Tibial nerve (tissue), 4 donors: ENCODE results near the gene PTMS. TPM values are rescaled to one million over a fixed set of nuclear protein-coding genes. Genes with fewer than 3 reads are reported as not detected.

Experiments
- DNase-seq, 2 donors: peaks; one replicate each; pipeline ENCODE4 v3.0.0-alpha.2; 2019; ENCODE audit warnings: low spot score in 2 of 2
- H3K27ac ChIP-seq, 4 donors: fragments of 200-600 bp; sonication (generic) in 3 of 4; one replicate each; pipeline ENCODE4 v1.5.1; 2017 to 2019; ENCODE audit warnings: mild to moderate bottlenecking in 1 of 4
- H3K27me3 ChIP-seq, 2 donors: fragments of 200-600 bp; sonication (generic) in 1 of 2; one replicate each; pipeline versions ENCODE4 v1.5.1 to v1.6.0; 2017 to 2019
- H3K36me3 ChIP-seq, 3 donors: fragments of 200-600 bp; sonication (generic); one replicate each; pipeline ENCODE4 v1.5.1; 2018 to 2019
- H3K4me1 ChIP-seq, 4 donors: fragments of 200-600 bp; sonication (generic) in 3 of 4; one replicate each; pipeline ENCODE4 v1.5.1; 2017 to 2019
- H3K4me3 ChIP-seq, 4 donors: fragments of 200-600 bp; sonication (generic) in 3 of 4; one replicate each; pipeline ENCODE4 v1.5.1; 2017 to 2019; ENCODE audit warnings: mild to moderate bottlenecking in 1 of 4, moderate library complexity in 1 of 4
- H3K9me3 ChIP-seq, 4 donors: fragments of 200-600 bp; sonication (generic) in 3 of 4; one replicate each; pipeline ENCODE4 v1.5.1; 2017 to 2019
- EP300 ChIP-seq, 2 donors: sonication (generic); formaldehyde crosslinking; IDR thresholded peaks; one replicate each; pipeline ENCODE4 v1.6.1; 2017; ENCODE audit warnings: antibody characterized with exemption in 2 of 2, mild to moderate bottlenecking in 1 of 2
- POLR2A ChIP-seq, 2 donors: fragments of 450-650 bp; IDR thresholded peaks; one replicate each; pipeline ENCODE4 v1.6.1; 2017; ENCODE audit warnings: antibody characterized with exemption in 2 of 2, mild to moderate bottlenecking in 2 of 2, moderate library complexity in 2 of 2
- WGBS, 2 donors: methylation state at CpG; one replicate each; pipeline ENCODE4 v1.1.5; 2018; 5-methylcytosine and 5-hydroxymethylcytosine counted together
- total RNA-seq, 4 donors: library from RNA; depleted of rRNA; stranded (reverse); fragments of >200 nt; gene quantifications; one replicate each; pipeline ENCODE4 v1.1.0, GENCODE V29; 2016
- TF ChIP-seq, protein P1 (sequence below), 5 experiments: fragments of 200-600 bp in 3 of 5; fragments of 450-650 bp in 2 of 5; sonication (generic) in 3 of 5; IDR thresholded peaks; one replicate each; pipeline ENCODE4 v1.5.1; 2016 to 2019; ENCODE audit warnings: antibody characterized with exemption in 5 of 5, mild to moderate bottlenecking in 3 of 5, moderate library complexity in 2 of 5

Gene PTMS
- total RNA-seq, 4 donors from 2014 or later = 112 to 225 (median 174) TPM

GRCh38 chr12:6758506-6759095 is 7.6 kb upstream of the PTMS start:
- Histone ChIP-seq H3K36me3 (no peaks in the 10 kb centered on the region), H3K4me1 (peaks cover 0 to 14% (median 8%) of the 10 kb centered on the region in 4 donors), H3K4me3 (no peak overlapping the region), H3K27ac (no peak overlapping the region), H3K27me3 (no peaks in the 10 kb centered on the region), H3K9me3 (no peaks in the 10 kb centered on the region)
- TF ChIP-seq, protein P1, sequence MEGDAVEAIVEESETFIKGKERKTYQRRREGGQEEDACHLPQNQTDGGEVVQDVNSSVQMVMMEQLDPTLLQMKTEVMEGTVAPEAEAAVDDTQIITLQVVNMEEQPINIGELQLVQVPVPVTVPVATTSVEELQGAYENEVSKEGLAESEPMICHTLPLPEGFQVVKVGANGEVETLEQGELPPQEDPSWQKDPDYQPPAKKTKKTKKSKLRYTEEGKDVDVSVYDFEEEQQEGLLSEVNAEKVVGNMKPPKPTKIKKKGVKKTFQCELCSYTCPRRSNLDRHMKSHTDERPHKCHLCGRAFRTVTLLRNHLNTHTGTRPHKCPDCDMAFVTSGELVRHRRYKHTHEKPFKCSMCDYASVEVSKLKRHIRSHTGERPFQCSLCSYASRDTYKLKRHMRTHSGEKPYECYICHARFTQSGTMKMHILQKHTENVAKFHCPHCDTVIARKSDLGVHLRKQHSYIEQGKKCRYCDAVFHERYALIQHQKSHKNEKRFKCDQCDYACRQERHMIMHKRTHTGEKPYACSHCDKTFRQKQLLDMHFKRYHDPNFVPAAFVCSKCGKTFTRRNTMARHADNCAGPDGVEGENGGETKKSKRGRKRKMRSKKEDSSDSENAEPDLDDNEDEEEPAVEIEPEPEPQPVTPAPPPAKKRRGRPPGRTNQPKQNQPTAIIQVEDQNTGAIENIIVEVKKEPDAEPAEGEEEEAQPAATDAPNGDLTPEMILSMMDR (IDR thresholded peaks at IDR 0.05) = no peak
- TF ChIP-seq POLR2A (IDR thresholded peaks at IDR 0.05) (no peak), EP300 (IDR thresholded peaks at IDR 0.05) (no peak)
- DNase-seq = no peak
- WGBS, 2 donors = 75 to 83% methylated on average over 9 of the region's 9 CpGs

GRCh38 chr12:6759741-6760140 is 6.4 kb upstream of the PTMS start:
- no peaks in the 10 kb centered on the region for H3K27me3 ChIP-seq
- H3K4me3 ChIP-seq = no peak overlapping the region
- H3K36me3 ChIP-seq = no peaks in the 10 kb centered on the region
- 74 to 80% methylated on average over 5 of the region's 5 CpGs for WGBS, 2 donors
- no peak for DNase-seq
- no peak overlapping the region for H3K27ac ChIP-seq
- TF ChIP-seq, protein P1 (IDR thresholded peaks at IDR 0.05) = no peak
- TF ChIP-seq POLR2A (IDR thresholded peaks at IDR 0.05) (no peak), EP300 (IDR thresholded peaks at IDR 0.05) (no peak)
- peaks cover 0 to 18% (median 8%) of the 10 kb centered on the region in 4 donors for H3K4me1 ChIP-seq
- no peaks in the 10 kb centered on the region for H3K9me3 ChIP-seq

DNA sequence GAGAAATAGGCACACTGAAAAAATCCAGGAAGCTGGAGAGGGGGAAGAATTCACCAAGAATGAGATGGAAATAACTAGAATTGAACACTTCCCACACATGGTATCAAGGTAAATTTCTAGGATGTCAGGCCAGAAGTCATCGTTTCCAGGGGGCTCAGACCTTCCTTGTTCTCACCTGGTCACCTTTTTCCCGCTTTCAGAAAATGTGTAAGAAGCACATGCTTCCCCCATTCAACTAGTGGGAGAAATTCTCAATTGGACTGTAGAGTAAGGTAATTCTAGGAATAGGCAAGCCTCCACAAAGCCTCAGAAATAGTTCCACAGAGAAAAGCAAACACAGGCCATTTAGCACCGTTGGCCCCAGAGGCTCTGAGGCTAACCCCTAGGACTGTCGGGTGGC is 2.8 kb upstream of the PTMS start:
- 54 to 56% methylated on average over 4 of the region's 4 CpGs for WGBS, 2 donors
- TF ChIP-seq EP300 (IDR thresholded peaks at IDR 0.05) (no peak), POLR2A (IDR thresholded peaks at IDR 0.05) (no peak)
- TF ChIP-seq, protein P1 (IDR thresholded peaks at IDR 0.05) = no peak
- Histone ChIP-seq H3K4me3 (peak overlapping the region in 2 of 4 donors; percentile 32 to 43), H3K4me1 (peaks cover 0 to 40% (median 21%) of the 10 kb centered on the region in 4 donors), H3K9me3 (no peaks in the 10 kb centered on the region), H3K36me3 (no peaks in the 10 kb centered on the region), H3K27ac (peak overlapping the region; percentile 90 to 96 (median 94)), H3K27me3 (no peaks in the 10 kb centered on the region)
- DNase-seq = no peak

DNA sequence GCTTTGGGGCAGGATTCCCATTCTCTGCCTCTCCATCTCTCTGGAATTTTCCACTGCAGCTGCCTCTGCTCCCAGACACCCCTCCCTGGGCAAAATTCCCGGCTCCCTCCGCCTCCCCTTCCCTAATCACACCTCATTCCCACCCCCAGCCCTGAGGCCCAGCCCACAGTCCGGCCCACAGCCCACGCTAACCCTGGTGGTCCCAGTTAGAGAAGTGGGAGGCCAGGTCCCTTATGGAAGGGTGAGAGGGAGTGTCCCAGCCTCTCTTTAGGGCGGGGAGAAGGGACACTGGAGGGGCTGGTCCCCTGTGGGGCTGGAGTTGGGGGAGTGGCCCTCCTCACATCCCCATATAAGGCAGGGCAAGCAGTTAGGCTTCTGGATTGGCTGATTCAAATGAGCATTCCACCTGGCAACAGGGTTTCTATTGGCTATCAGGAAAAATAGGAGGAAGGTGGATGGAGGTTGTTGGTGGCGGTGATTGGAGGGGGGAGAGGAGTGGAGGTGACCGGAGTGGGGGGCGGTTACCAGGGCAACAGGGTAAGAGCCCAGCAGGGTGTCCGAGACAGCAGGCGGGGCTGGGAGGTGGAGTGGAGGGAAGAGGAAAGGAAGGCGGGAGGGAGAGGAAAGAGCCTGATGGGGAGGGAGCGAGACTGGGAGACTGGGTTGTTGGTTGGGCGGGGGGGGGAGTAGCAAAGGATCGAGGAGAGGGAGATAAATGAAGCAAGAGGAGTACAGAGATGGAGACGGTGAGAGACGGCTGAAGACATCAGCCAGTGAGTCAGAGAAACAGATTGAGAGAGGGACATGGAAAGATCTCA is 1.9 kb upstream of the PTMS start:
- DNase-seq = peak; percentile 80 to 90
- 1% methylated on average over 15 to 16 of the region's 16 CpGs for WGBS, 2 donors
- TF ChIP-seq EP300 (IDR thresholded peaks at IDR 0.05) = peak in 1 of 2 donors; percentile 81
- TF ChIP-seq, protein P1 (IDR thresholded peaks at IDR 0.05) = peak in 1 of 5 experiments; percentile 8
- peak; percentile 20 to 55 for TF ChIP-seq POLR2A (IDR thresholded peaks at IDR 0.05)
- Histone ChIP-seq H3K27ac (peak overlapping the region; percentile 90 to 96 (median 94)), H3K36me3 (peaks cover 0 to under 1% (median 0%) of the 10 kb centered on the region in 3 donors), H3K9me3 (no peaks in the 10 kb centered on the region), H3K4me1 (peaks cover 3 to 48% (median 30%) of the 10 kb centered on the region in 4 donors), H3K27me3 (no peaks in the 10 kb centered on the region), H3K4me3 (peak overlapping the region in 3 of 4 donors; percentile 7 to 43 (median 32))
